BLaER1 treated with 17β-estradiol and CSF1 and Interleukin-3, amounts not matched to agents 10 nM and 100 nM (cell line): ENCODE data around the gene HDAC3.

ENCODE experiments used
- H3K27ac ChIP-seq, 11 experiments: shearing (Covaris generic); formaldehyde crosslinking; 2 replicates each; pipeline ENCODE4 v1.8.1; 2022
- H3K27me3 ChIP-seq, 11 experiments: shearing (Covaris generic); formaldehyde crosslinking; 2 replicates each; pipeline ENCODE4 v1.8.1; 2022
- H3K36me3 ChIP-seq, 11 experiments: shearing (Covaris generic); formaldehyde crosslinking; 2 replicates each; pipeline ENCODE4 v1.8.1; 2022
- H3K4me1 ChIP-seq, 10 experiments: shearing (Covaris generic); formaldehyde crosslinking; 2 replicates each; pipeline ENCODE4 v1.8.1; 2022
- H3K4me2 ChIP-seq, 11 experiments: shearing (Covaris generic); formaldehyde crosslinking; 2 replicates each; pipeline ENCODE4 v1.8.1; 2022
- H3K4me3 ChIP-seq, 10 experiments: shearing (Covaris generic); formaldehyde crosslinking; 2 replicates each; pipeline ENCODE4 v1.8.1; 2022
- H3K9ac ChIP-seq, 11 experiments: shearing (Covaris generic); formaldehyde crosslinking; 2 replicates each; pipeline ENCODE4 v1.8.1; 2022
- H3K9me3 ChIP-seq, 11 experiments: shearing (Covaris generic); formaldehyde crosslinking; replicated peaks in 1 of 11; 2 replicates each; pipeline ENCODE4 v1.8.1; 2022
- H4K20me1 ChIP-seq, 11 experiments: shearing (Covaris generic); formaldehyde crosslinking; 2 replicates each; pipeline ENCODE4 v1.8.1; 2022
- Cebpa-rat ChIP-seq, 11 experiments: shearing (Covaris generic); IDR thresholded peaks; 2 replicates each; pipeline ENCODE4 v1.8.1; 2022

HDAC3 gene

GRCh38 chr5:141641634-141642267 lies 5.1 kb upstream of the HDAC3 start:
- Histone ChIP-seq H4K20me1 (peaks cover 0 to 69% (median 0%) of the 10 kb centered on the region in 11 experiments; a peak in 6 of 22 replicates), H3K4me1 (peaks cover 29 to 79% (median 55%) of the 10 kb centered on the region in 10 experiments), H3K9me3 (no peaks in the 10 kb centered on the region), H3K4me3 (no peak overlapping the region), H3K36me3 (peaks cover 44 to 80% (median 64%) of the 10 kb centered on the region in 11 experiments), H3K27ac (peak overlapping the region in 3 of 11 experiments; percentile 6 to 43 (median 42); a peak in 3 of 22 replicates), H3K27me3 (no peaks in the 10 kb centered on the region), H3K9ac (no peak overlapping the region), H3K4me2 (peak overlapping the region in 2 of 11 experiments; percentile 24 to 71; a peak in 3 of 22 replicates)
- no peak for TF ChIP-seq Cebpa-rat (IDR thresholded peaks at IDR 0.05)

- Histone ChIP-seq H3K4me2 (peak overlapping the region in 2 of 11 experiments; percentile 8 to 22; a peak in 1 of 22 replicates), H3K4me3 (no peak overlapping the region), H4K20me1 (peaks cover 3 to 67% (median 6%) of the 10 kb centered on the region in 11 experiments; a peak in 15 of 22 replicates), H3K27me3 (no peaks in the 10 kb centered on the region), H3K36me3 (peaks cover 34 to 70% (median 54%) of the 10 kb centered on the region in 11 experiments), H3K4me1 (peaks cover 24 to 79% (median 57%) of the 10 kb centered on the region in 10 experiments), H3K9me3 (no peaks in the 10 kb centered on the region), H3K27ac (no peak overlapping the region), H3K9ac (no peak overlapping the region)
- TF ChIP-seq Cebpa-rat (IDR thresholded peaks at IDR 0.05): no peak
These were observed 4.0 kb upstream of the HDAC3 start for GRCh38 chr5:141640698-141641097.

- H3K36me3 ChIP-seq: peaks cover 27 to 66% (median 48%) of the 10 kb centered on the region in 11 experiments
- H4K20me1 ChIP-seq: peaks cover 8 to 65% (median 13%) of the 10 kb centered on the region in 11 experiments; a peak in 18 of 22 replicates
- no peak overlapping the region for H3K4me3 ChIP-seq
- no peak for TF ChIP-seq Cebpa-rat (IDR thresholded peaks at IDR 0.05)
- no peaks in the 10 kb centered on the region for H3K9me3 ChIP-seq
- H3K27ac ChIP-seq: no peak overlapping the region
- H3K9ac ChIP-seq: no peak overlapping the region
- H3K4me2 ChIP-seq: peak overlapping the region in 4 of 11 experiments; percentile 8 to 96 (median 21); a peak in 4 of 22 replicates
- H3K27me3 ChIP-seq: no peaks in the 10 kb centered on the region
- H3K4me1 ChIP-seq: peaks cover 27 to 83% (median 62%) of the 10 kb centered on the region in 10 experiments
These were observed 3.4 kb upstream of the HDAC3 start for GRCh38 chr5:141640051-141640415.

- H3K27me3 ChIP-seq: no peaks in the 10 kb centered on the region
- peak overlapping the region in 5 of 11 experiments; percentile 30 to 98 (median 95); a peak in 5 of 22 replicates for H3K4me2 ChIP-seq
- peaks cover 32 to 86% (median 67%) of the 10 kb centered on the region in 10 experiments for H3K4me1 ChIP-seq
- H3K27ac ChIP-seq: no peak overlapping the region
- no peak overlapping the region for H3K9ac ChIP-seq
- H3K36me3 ChIP-seq: peaks cover 22 to 66% (median 48%) of the 10 kb centered on the region in 11 experiments; a peak in 21 of 22 replicates
- H3K4me3 ChIP-seq: no peak overlapping the region
- TF ChIP-seq Cebpa-rat (IDR thresholded peaks at IDR 0.05): no peak
- H4K20me1 ChIP-seq: peaks cover 13 to 66% (median 18%) of the 10 kb centered on the region in 11 experiments; a peak in 18 of 22 replicates
- H3K9me3 ChIP-seq: no peaks in the 10 kb centered on the region
These were observed 2.9 kb upstream of the HDAC3 start for GRCh38 chr5:141639357-141640050.

DNA sequence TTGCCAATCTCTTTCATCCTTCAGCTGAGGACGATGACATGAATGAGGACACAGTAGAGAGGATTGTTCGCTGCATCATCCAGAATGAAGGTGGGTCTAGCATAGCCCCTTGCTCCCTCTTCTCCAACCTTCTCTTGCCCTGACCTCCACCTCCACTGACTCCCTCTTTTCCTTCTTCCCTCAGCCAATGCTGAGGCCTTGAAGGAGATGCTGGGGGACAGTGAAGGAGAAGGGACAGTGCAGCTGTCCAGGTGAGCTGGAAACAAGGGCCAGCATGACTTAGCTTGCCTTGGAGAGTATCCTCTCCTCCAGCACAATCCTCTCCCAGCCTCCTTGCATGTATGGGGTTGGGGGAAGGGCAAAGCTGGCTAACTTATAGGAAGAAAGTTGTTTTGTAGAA lies 2.1 kb upstream of the HDAC3 start:
- H3K4me2 ChIP-seq: peak overlapping the region; percentile 90 to 99 (median 96)
- H4K20me1 ChIP-seq: peaks cover 15 to 68% (median 22%) of the 10 kb centered on the region in 11 experiments; a peak in 18 of 22 replicates
- peaks cover 38 to 87% (median 73%) of the 10 kb centered on the region in 10 experiments for H3K4me1 ChIP-seq
- peak overlapping the region in 5 of 10 experiments; percentile 80 to 95 (median 88); a peak in 8 of 20 replicates for H3K4me3 ChIP-seq
- H3K9me3 ChIP-seq: no peaks in the 10 kb centered on the region
- peaks cover 15 to 66% (median 44%) of the 10 kb centered on the region in 11 experiments; a peak in 21 of 22 replicates for H3K36me3 ChIP-seq
- H3K27ac ChIP-seq: peak overlapping the region in 8 of 11 experiments; percentile 73 to 83 (median 77); a peak in 9 of 22 replicates
- no peak for TF ChIP-seq Cebpa-rat (IDR thresholded peaks at IDR 0.05)
- no peaks in the 10 kb centered on the region for H3K27me3 ChIP-seq
- H3K9ac ChIP-seq: peak overlapping the region in 1 of 11 experiments; percentile 87; a peak in 1 of 22 replicates

DNA sequence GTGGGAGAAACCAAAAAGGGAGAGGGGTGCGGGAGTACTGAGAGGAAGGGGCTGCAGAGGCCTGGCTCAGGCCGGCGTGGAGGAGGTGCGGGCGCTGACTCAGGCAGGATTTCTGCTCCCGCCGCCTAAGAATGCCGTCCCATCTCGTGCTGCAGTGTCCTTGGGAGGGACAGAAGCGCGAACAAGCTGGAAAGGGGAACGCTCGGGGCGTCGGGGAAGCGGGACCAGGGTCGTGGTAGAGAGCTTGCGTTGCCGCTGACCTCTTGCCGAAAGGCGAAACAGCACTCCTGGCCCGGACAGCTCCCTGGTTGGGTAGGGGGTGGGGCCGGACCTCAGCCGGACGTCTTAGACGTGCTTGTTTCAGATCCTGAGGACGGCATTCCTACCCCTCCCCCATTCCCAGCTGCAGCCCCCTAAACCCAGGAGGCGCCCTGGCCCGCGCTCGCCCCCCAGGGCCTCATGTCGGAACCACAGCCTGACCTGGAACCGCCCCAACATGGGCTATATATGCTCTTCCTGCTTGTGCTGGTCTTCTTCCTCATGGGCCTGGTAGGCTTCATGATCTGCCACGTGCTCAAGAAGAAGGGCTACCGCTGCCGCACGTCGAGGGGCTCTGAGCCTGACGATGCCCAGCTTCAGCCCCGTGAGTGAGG lies 1.2 kb upstream of the HDAC3 start:
- H3K9ac ChIP-seq: peak overlapping the region; percentile 78 to 90 (median 85)
- H3K27ac ChIP-seq: peak overlapping the region in 10 of 11 experiments; percentile 73 to 83 (median 76); a peak in 20 of 22 replicates

GRCh38 chr5:141637123-141637766 lies 596 bp upstream of the HDAC3 start:
- H3K4me1 ChIP-seq: peaks cover 43 to 85% (median 67%) of the 10 kb centered on the region in 10 experiments
- peaks cover 24 to 69% (median 44%) of the 10 kb centered on the region in 11 experiments for H3K36me3 ChIP-seq
- H3K9ac ChIP-seq: peak overlapping the region; percentile 78 to 90 (median 85)
- peaks cover 21 to 72% (median 29%) of the 10 kb centered on the region in 11 experiments; a peak in 19 of 22 replicates for H4K20me1 ChIP-seq
- no peak for TF ChIP-seq Cebpa-rat (IDR thresholded peaks at IDR 0.05)
- H3K27me3 ChIP-seq: no peaks in the 10 kb centered on the region
- H3K4me3 ChIP-seq: peak overlapping the region; percentile 74 to 95 (median 81)
- no peaks in the 10 kb centered on the region for H3K9me3 ChIP-seq
- peak overlapping the region in 10 of 11 experiments; percentile 73 to 83 (median 76); a peak in 20 of 22 replicates for H3K27ac ChIP-seq
- peak overlapping the region; percentile 90 to 99 (median 96) for H3K4me2 ChIP-seq

More for the DNA sequence above, 1.2 kb upstream of the HDAC3 start:
- no peaks in the 10 kb centered on the region for H3K9me3 ChIP-seq
- H4K20me1 ChIP-seq: peaks cover 15 to 70% (median 23%) of the 10 kb centered on the region in 11 experiments; a peak in 18 of 22 replicates
- H3K4me2 ChIP-seq: peak overlapping the region; percentile 90 to 99 (median 96)
- peaks cover 38 to 85% (median 69%) of the 10 kb centered on the region in 10 experiments for H3K4me1 ChIP-seq
- H3K27me3 ChIP-seq: no peaks in the 10 kb centered on the region
- no peak for TF ChIP-seq Cebpa-rat (IDR thresholded peaks at IDR 0.05)
- H3K36me3 ChIP-seq: peaks cover 17 to 69% (median 41%) of the 10 kb centered on the region in 11 experiments
- peak overlapping the region; percentile 74 to 95 (median 81) for H3K4me3 ChIP-seq

DNA sequence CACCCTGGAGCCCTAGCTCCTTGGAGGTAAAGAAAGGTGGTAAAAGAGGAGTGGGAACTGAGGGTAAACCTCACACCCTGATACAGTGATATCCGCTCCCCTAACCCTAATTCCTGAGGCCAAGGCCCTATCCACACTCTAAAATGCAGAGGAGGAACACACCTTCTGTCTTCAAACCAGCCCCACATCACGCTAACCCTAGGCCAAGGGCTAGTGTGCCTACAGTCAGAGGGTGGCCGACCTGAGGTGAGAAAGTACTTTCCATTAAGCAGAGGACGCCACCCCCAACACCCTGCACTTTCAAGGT lies 590 bp downstream of the HDAC3 start:
- no peak for TF ChIP-seq Cebpa-rat (IDR thresholded peaks at IDR 0.05)
- Histone ChIP-seq H3K4me1 (peaks cover 47 to 78% (median 60%) of the 10 kb centered on the region in 10 experiments), H4K20me1 (peaks cover 22 to 72% (median 39%) of the 10 kb centered on the region in 11 experiments; a peak in 20 of 22 replicates), H3K27ac (peak overlapping the region; percentile 57 to 83 (median 76); a peak in 21 of 22 replicates), H3K27me3 (no peaks in the 10 kb centered on the region), H3K4me2 (peak overlapping the region; percentile 92 to 99 (median 98)), H3K36me3 (peaks cover 31 to 69% (median 49%) of the 10 kb centered on the region in 11 experiments), H3K9me3 (no peaks in the 10 kb centered on the region), H3K9ac (peak overlapping the region; percentile 78 to 90 (median 85)), H3K4me3 (peak overlapping the region; percentile 74 to 95 (median 81))
